HG02610 (cell line): ENCODE data around the gene SRSF11.

Experiments used
- ATAC-seq: cut with Tn5 transposase; IDR thresholded peaks from one replicate; pipeline ENCODE4 v1.9.1; 2021; ENCODE audit warnings: mild to moderate bottlenecking, moderate library complexity; ENCODE audit not compliant: unreplicated experiment

The SRSF11 gene

DNA sequence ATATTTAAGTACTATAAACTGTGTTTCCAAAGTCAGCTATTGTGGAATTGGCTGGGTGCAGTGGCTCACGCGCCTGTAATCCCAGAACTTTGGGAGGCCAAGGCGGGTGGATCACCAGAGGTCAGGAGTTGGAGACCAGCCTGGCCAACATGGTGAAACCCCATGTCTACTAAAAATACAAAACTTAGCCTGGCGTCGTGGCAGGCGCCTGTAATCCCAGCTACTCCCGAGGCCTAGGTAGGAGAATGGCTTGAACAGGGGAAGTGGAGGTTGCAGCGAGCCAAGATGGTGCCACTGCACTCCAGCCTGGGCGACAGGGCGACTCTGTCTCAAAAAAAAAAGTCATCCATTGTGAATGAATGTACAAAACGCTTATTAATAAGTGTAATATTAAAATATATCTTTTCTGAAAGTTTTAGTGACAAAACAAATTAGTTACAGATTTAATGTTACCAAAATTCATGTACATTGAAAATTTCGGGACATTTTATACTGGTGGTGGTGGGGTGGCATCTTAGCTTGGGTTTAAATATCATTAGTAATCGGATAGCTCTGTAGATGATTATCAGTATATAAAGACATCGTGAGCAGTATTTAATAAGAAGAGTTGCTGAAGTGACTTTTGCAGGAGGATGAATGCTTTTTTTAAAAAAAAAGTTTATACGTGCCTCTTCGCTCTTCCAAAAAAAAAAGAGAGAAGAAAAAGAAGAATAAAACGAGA lies 503 bp upstream of the SRSF11 start:
- peak; percentile 1 for ATAC-seq

DNA sequence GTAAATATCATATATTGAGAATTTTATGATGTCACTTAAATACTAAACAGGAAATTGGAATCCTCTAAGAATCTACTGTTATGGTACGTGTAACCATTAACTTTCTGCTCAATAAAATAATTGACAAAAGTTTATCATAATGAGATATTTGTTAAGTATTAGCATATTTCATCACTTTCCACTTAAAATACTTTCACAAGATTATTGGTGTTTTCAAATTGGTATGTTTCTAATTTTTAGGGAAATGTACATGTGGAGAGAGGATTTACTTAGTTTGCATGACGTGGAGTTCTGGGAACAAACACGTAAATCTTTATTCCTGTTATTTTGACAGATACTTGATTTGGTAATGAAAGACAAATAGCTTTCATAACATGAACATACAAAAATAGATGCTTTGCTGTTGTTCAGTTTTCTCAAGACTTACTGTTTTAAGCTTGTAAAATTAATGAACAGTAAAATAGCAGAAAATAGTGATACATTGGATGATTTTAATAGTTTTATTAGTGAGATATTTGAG lies 1.6 kb downstream of the SRSF11 start:
- ATAC-seq = no peak

- ATAC-seq = no peak
Measured at GRCh38 chr1:70224954-70225353, 3.8 kb downstream of the SRSF11 start.

DNA sequence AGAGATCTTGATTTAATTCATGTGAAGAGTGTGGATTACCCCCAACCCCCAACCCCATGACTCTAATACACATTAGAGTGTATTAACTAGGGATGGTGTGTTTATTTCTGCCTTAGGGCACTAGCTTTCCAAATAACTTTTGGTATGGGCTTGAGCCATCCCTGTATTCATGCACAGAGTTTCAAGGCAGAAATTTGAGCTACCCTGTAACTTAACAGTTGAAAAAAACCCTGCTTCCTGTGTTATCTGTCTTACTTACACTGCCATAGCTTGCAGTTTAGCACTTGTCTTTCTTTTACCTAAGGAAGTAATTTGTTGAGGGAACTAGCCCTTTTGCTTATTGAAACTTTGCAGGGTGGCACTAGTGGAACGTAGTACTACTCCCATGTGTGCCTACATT lies 6.3 kb downstream of the SRSF11 start:
- ATAC-seq = no peak

DNA sequence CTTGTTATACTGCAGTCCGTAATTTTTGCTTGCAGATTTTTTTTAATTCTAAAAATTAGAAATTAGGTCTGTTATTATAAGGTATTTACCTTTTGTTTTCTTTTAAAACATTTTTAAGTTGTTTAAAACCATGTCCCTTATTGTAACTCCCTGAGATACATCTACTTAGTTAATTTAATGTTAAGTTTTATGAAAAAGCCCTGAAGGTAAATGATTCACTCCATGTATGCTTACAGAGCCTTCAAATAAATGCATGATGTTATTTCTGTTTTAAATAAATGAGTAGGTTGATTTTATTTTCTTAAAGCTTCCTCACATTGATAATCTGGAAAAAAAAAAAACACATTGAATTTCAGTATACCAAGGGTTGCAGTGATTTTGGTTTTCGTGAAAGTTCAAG lies 7.5 kb downstream of the SRSF11 start:
- no peak for ATAC-seq

DNA sequence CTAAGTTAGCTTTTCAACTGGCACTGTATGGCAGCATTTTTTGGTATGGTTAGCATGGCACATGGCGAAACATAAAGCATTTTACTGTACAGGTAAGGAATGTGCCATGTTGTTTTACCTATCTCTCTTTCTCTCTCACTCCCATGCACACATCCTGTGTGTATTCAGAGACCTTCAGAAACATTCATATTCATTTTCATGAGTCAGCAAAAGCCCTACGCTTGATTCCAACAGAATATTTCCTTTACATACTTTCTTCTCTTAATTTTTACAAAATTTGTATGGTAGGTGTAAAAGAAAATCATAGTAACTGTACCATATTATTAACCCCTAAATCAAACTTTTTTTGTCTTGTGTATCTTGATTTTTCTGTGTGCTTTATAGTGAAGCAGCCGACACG lies 10.3 kb downstream of the SRSF11 start:
- ATAC-seq = no peak

DNA sequence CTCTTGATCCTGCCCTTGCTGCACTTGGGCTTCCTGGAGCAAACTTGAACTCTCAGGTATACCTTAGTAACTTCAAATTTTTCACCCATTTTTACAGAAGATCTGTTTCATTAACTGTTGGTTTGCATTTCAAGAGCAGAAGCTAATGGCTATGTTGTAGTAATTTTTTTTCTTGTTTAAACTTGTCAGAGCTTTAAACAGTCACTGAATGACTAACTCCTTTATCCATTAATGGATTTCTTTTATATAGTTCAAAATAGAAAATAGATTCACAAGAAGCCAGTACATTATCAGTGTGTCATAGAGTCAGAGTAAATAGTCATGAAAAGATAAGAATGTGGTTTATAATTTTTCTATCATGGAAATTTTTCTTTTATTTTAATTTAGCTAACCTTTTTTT lies 13.6 kb downstream of the SRSF11 start:
- ATAC-seq = no peak

DNA sequence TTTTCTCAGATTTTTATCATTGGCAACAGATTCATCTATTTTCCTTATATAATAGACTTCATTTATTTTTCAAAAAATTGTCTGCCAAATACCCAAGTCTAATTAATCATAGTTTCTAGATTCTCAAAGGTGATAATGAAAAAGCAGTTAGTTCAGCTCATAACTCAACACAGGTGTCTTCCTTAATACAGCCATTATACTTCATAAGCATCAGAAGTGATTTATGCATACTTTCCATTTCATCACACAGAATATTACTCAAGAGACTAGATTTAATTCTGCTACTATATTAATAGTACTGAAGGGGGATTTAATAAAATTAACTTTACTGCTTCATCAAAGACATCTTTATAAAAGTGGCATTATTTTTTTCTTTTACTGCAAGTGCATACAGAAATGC lies 18.8 kb downstream of the SRSF11 start:
- ATAC-seq = no peak

DNA sequence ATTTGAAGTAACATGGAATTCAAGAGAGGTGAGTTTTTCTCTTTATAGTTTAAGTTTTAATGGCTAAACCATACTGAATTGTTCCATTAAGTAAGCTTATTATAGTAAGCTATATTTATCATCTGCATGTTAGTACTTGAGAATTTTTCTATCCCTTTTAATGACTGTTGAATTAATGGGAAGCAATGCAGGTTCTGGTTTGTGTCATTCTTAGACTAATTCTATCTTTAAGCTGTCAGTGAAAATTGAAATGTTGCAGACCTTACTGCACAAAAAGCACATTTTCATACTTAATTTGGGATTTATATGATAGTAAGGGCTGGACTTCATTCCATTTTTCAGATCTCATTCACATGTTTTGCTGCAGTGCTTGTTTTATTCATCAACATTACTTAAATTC lies 25.9 kb downstream of the SRSF11 start:
- no peak for ATAC-seq

GRCh38 chr1:70247768-70248167 lies 26.6 kb downstream of the SRSF11 start:
- ATAC-seq = no peak

DNA sequence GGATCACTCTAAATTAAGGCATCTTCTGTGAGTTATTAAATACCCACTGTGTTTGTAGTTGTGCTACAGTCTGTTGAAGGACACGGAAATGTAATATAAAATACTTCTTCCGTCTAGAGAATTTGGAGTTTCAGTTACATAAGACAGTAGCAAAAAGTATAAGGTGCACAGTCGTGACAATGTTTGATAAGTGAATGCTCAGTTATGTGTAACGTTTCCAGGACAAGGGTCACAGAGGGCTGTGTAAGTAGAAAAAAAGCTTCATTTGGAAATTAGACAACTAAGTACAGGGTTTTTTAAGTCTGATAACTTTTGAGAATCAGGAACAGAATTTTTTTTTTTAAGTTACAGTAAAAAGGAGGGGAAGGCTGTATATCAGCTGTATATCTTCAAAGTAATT lies 27.5 kb downstream of the SRSF11 start:
- ATAC-seq = no peak

GRCh38 chr1:70256664-70257063 lies 35.5 kb downstream of the SRSF11 start:
- no peak for ATAC-seq

GRCh38 chr1:70264839-70265238 lies 43.7 kb downstream of the SRSF11 start:
- no peak for ATAC-seq

DNA sequence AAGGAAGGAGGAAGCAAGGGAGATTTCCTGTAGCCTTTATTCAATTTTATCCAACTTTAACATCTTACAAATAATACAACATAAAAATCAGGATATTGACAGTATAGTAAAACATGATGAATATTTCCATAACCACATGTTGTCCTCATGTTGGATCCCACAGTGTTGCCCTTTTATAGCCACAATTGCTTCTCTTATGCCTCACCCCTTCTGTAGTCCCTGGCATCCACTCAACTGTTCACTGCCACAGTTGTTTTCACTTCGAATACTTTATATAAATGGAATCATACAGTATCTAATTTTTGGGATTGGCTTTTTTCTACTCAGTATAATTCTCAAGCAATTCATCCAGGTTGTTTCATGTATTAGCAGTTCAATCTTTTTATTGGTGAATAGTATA lies 44.8 kb downstream of the SRSF11 start:
- no peak for ATAC-seq

DNA sequence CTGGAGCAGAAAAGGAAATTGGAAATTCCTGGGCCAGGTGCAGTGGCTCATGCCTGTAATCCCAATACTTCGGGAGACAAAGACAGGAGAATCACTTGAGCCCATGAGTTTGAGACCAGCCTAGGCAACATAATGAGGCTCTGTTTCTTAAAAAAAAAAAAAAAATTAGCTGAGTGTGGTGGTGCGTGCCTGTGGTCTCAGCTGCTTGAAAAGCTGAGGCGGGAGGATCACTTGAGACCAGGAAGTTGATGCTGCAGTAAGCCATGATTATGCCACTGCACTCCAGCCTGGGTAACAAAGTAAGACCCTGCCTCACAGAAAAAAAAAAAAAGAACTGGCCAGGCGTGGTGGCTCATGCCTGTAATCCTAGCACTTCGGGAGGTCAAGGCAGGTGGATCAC lies 56.7 kb downstream of the SRSF11 start:
- no peak for ATAC-seq

DNA sequence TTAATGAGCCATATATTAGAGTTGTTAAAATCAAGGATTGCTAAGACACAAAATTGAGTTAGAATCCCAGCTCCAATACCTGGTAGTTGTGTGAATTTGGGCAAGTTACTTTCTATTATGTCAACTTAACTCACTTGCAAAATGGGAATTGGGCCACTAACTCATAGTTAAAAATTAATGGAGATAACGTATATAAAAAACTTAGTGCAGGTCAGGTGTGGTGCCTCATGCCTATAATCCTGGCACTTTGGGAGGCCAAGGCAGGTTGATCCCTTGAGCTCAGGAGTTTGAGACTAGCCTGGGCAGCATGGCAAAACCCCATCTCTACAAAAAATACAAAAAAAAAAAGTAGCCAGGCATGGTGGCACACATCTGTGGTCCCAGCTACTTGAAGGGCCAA lies 57.5 kb downstream of the SRSF11 start:
- ATAC-seq = no peak

- ATAC-seq = no peak
Measured at GRCh38 chr1:70284366-70284765, 63.2 kb downstream of the SRSF11 start.

GRCh38 chr1:70286453-70286852 lies 65.3 kb downstream of the SRSF11 start:
- ATAC-seq = no peak

GRCh38 chr1:70288166-70288565 lies 67.0 kb downstream of the SRSF11 start:
- ATAC-seq = no peak

DNA sequence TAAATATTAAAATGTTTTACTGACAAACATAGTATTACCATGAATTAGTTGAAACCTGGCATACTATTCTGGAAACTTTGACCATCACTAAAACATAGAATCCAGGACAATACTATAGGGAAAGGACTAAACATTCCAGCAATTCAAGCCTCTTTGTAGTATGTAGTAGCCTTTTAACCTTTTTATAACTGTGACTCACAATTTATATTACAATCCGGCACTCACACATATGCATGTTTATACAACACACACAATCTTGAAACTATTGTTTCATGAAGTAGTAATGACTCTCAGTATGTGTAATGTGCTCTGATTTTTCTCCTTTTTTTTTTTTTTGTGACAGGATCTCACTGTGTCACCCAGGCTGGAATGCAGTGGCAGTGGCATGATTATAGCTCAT lies 69.0 kb downstream of the SRSF11 start:
- ATAC-seq = no peak

DNA sequence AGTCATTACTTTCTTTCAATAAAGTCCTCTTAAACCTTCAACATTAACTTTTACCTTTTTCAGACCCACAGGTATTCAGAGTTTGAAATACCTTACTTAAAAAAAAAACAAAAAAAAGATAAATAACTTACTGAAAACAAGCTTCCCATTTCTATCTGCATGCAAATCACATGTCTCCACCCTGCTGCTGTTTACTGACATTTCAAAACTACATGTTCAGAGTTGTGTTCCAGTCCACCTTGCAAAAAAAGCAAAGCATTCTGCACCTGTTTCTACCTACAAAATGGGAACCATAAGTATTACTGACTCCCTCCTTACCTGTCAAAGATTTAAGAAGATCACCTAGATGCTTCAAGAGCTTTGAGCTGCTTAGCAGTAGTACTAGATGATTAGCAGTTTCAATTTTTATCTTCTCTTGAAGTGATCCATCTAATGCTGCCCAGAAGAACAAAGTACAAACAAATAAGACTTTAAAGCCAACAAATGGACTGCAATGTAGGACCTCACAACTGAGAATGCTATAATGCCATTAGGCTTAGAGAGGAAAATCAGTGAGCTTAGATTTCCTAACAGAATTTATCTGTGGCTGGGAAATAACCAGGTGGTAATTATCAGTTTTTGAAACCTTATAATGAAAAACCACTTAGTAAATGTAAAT lies 72.1 kb downstream of the SRSF11 start:
- ATAC-seq = no peak

- no peak for ATAC-seq
Measured at GRCh38 chr1:70295749-70296148, 74.6 kb downstream of the SRSF11 start.

DNA sequence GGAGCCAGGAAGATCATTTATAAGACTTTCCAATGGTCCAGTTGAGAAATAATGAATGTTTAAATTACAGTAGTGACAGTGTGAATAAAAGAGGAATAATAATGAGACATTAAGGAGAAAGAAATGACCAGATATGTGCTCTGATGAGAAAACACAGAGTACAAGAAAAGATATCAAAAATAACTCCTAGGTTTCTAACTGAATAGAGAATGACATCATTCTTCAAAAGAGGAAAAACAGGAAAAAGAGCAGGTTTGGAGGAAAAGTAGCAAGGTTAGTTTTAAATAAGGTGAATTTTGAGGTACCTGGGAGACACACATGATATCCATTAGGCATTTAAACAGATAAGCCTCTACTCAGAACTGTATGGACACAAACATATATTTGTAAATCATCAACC lies 78.3 kb downstream of the SRSF11 start:
- no peak for ATAC-seq
